ENCODE data around the gene LSAMP.

Gene LSAMP

GRCh38 chr3:116281313-116282143 lies 163.8 kb downstream of the LSAMP start:
- no peak overlapping the region for H3K4me3 ChIP-seq (ENCODE audit: insufficient read depth, low read length, poor library complexity, severe bottlenecking)
- no peaks in the 10 kb centered on the region for H3K9me2 ChIP-seq (replicated peaks; ENCODE audit: insufficient read depth, low read length)
- no peaks in the 10 kb centered on the region for H3K9me3 ChIP-seq (ENCODE audit: insufficient read depth, low read length)
- no peak overlapping the region for H3K4me2 ChIP-seq (ENCODE audit: low read depth, low read length, poor library complexity, severe bottlenecking)
- no peaks in the 10 kb centered on the region for H4K20me1 ChIP-seq (ENCODE audit: low read depth, low read length)
- no peak overlapping the region for H3K9ac ChIP-seq (ENCODE audit: low read length)
- H3K27me3 ChIP-seq (ENCODE audit: low read length) = no peaks in the 10 kb centered on the region
- H3F3A ChIP-seq (ENCODE audit: insufficient read depth) = no peaks in the 10 kb centered on the region
- H3K36me3 ChIP-seq (ENCODE audit: low read length) = no peaks in the 10 kb centered on the region
- no peak overlapping the region for H3K27ac ChIP-seq (ENCODE audit: low read depth, low read length)
- no peak for TF ChIP-seq EZH2phosphoT487 (conservative IDR thresholded peaks at IDR 0.05; ENCODE audit: low read length)
- no peak for TF ChIP-seq CTCF (IDR thresholded peaks at IDR 0.05; ENCODE audit: insufficient read depth, low read length, poor library complexity, severe bottlenecking)
- H2AFZ ChIP-seq (ENCODE audit: low read depth, low read length, severe bottlenecking) = no peak overlapping the region
- no peaks in the 10 kb centered on the region for H3K79me2 ChIP-seq (ENCODE audit: insufficient read depth, low read length)

- TF ChIP-seq EZH2phosphoT487 (conservative IDR thresholded peaks at IDR 0.05; ENCODE audit: low read length) (no peak), CTCF (IDR thresholded peaks at IDR 0.05; ENCODE audit: insufficient read depth, low read length, poor library complexity, severe bottlenecking) (no peak)
- H3K4me2 ChIP-seq (ENCODE audit: low read depth, low read length, poor library complexity, severe bottlenecking) = no peak overlapping the region
- no peak overlapping the region for H3K4me3 ChIP-seq (ENCODE audit: insufficient read depth, low read length, poor library complexity, severe bottlenecking)
- H3K79me2 ChIP-seq (ENCODE audit: insufficient read depth, low read length) = no peaks in the 10 kb centered on the region
- no peak overlapping the region for H3K27ac ChIP-seq (ENCODE audit: low read depth, low read length)
- no peaks in the 10 kb centered on the region for H3K27me3 ChIP-seq (ENCODE audit: low read length)
- no peaks in the 10 kb centered on the region for H3K36me3 ChIP-seq (ENCODE audit: low read length)
- H3K9me2 ChIP-seq (replicated peaks; ENCODE audit: insufficient read depth, low read length) = no peaks in the 10 kb centered on the region
- no peaks in the 10 kb centered on the region for H3F3A ChIP-seq (ENCODE audit: insufficient read depth)
- H2AFZ ChIP-seq (ENCODE audit: low read depth, low read length, severe bottlenecking) = no peak overlapping the region
- H3K9me3 ChIP-seq (ENCODE audit: insufficient read depth, low read length) = no peaks in the 10 kb centered on the region
- H3K9ac ChIP-seq (ENCODE audit: low read length) = no peak overlapping the region
- no peaks in the 10 kb centered on the region for H4K20me1 ChIP-seq (ENCODE audit: low read depth, low read length)
These were observed 165.1 kb downstream of the LSAMP start for GRCh38 chr3:116280130-116280740.

GRCh38 chr3:116276675-116277074 lies 168.6 kb downstream of the LSAMP start:
- no peaks in the 10 kb centered on the region for H3F3A ChIP-seq (ENCODE audit: insufficient read depth)
- no peak overlapping the region for H3K4me2 ChIP-seq (ENCODE audit: low read depth, low read length, poor library complexity, severe bottlenecking)
- H3K9me3 ChIP-seq (ENCODE audit: insufficient read depth, low read length) = no peaks in the 10 kb centered on the region
- no peaks in the 10 kb centered on the region for H3K36me3 ChIP-seq (ENCODE audit: low read length)
- no peak overlapping the region for H3K9ac ChIP-seq (ENCODE audit: low read length)
- H3K27me3 ChIP-seq (ENCODE audit: low read length) = no peaks in the 10 kb centered on the region
- H2AFZ ChIP-seq (ENCODE audit: low read depth, low read length, severe bottlenecking) = no peak overlapping the region
- no peak overlapping the region for H3K27ac ChIP-seq (ENCODE audit: low read depth, low read length)
- H3K4me3 ChIP-seq (ENCODE audit: insufficient read depth, low read length, poor library complexity, severe bottlenecking) = no peak overlapping the region
- H4K20me1 ChIP-seq (ENCODE audit: low read depth, low read length) = no peaks in the 10 kb centered on the region
- no peaks in the 10 kb centered on the region for H3K79me2 ChIP-seq (ENCODE audit: insufficient read depth, low read length)
- TF ChIP-seq CTCF (IDR thresholded peaks at IDR 0.05; ENCODE audit: insufficient read depth, low read length, poor library complexity, severe bottlenecking) (no peak), EZH2phosphoT487 (conservative IDR thresholded peaks at IDR 0.05; ENCODE audit: low read length) (no peak)
- H3K9me2 ChIP-seq (replicated peaks; ENCODE audit: insufficient read depth, low read length) = no peaks in the 10 kb centered on the region
